Neutrophil (primary cell): Measurements from ENCODE around the gene MCOLN2.

Experiments used
- H3K27ac ChIP-seq: fragments of 200-600 bp; sonication (generic); 2 replicates; pipeline ENCODE4 v1.5.1; 2016; ENCODE audit warnings: mild to moderate bottlenecking, moderate library complexity
- H3K27me3 ChIP-seq: fragments of 200-600 bp; sonication (generic); 2 replicates; pipeline ENCODE4 v1.6.0; 2016; ENCODE audit warnings: mild to moderate bottlenecking
- H3K36me3 ChIP-seq: fragments of 200-600 bp; sonication (generic); 2 replicates; pipeline ENCODE4 v1.5.1; 2017
- H3K4me1 ChIP-seq, 2 experiments: fragments of 200-600 bp in 1 of 2; sonication (generic) in 1 of 2; 1 replicate in 1 of 2; 2 replicates in 1 of 2; pipeline versions ENCODE4 v1.5.1 to v1.6.1; 2013 to 2016; ENCODE audit warnings: low read depth in 1 of 2, low read length in 1 of 2, mild to moderate bottlenecking in 1 of 2, moderate library complexity in 1 of 2; ENCODE audit not compliant: control insufficient read depth in 1 of 2, insufficient read depth in 1 of 2
- H3K4me3 ChIP-seq, 2 experiments: fragments of 200-600 bp in 1 of 2; sonication (generic) in 1 of 2; 1 replicate in 1 of 2; 2 replicates in 1 of 2; pipeline ENCODE4 v1.5.1; 2013 to 2016; ENCODE audit warnings: low read depth in 1 of 2, low read length in 1 of 2, mild to moderate bottlenecking in 1 of 2, moderate library complexity in 1 of 2
- H3K9me3 ChIP-seq: fragments of 200-600 bp; sonication (generic); 2 replicates; pipeline ENCODE4 v1.5.1; 2016
- CTCF ChIP-seq: fragments of 200-600 bp; sonication (generic); IDR thresholded peaks from 2 replicates; pipeline ENCODE4 v1.5.1; 2016; ENCODE audit warnings: antibody characterized with exemption

Gene MCOLN2

GRCh38 chr1:84920159-84920558, 76.8 kb downstream of the MCOLN2 start:
- TF ChIP-seq CTCF, result no peak
- H3K4me1 ChIP-seq, result no peaks in the 10 kb centered on the region
- H3K36me3 ChIP-seq, result no peaks in the 10 kb centered on the region
- H3K27me3 ChIP-seq, result no peaks in the 10 kb centered on the region
- H3K27ac ChIP-seq, result no peak overlapping the region
- no peaks in the 10 kb centered on the region for H3K9me3 ChIP-seq
- H3K4me3 ChIP-seq, result no peak overlapping the region

GRCh38 chr1:84919461-84919970, 77.4 kb downstream of the MCOLN2 start:
- Histone ChIP-seq H3K36me3 (no peaks in the 10 kb centered on the region), H3K9me3 (no peaks in the 10 kb centered on the region), H3K27ac (no peak overlapping the region), H3K4me3 (no peak overlapping the region), H3K4me1 (no peaks in the 10 kb centered on the region), H3K27me3 (no peaks in the 10 kb centered on the region)
- no peak for TF ChIP-seq CTCF

- no peaks in the 10 kb centered on the region for H3K27me3 ChIP-seq
- no peaks in the 10 kb centered on the region for H3K36me3 ChIP-seq
- H3K4me1 ChIP-seq, result no peaks in the 10 kb centered on the region
- H3K9me3 ChIP-seq, result no peaks in the 10 kb centered on the region
- H3K27ac ChIP-seq, result no peak overlapping the region
- TF ChIP-seq CTCF, result no peak
- no peak overlapping the region for H3K4me3 ChIP-seq
Measured at GRCh38 chr1:84918726-84919336, 78.1 kb downstream of the MCOLN2 start.

DNA sequence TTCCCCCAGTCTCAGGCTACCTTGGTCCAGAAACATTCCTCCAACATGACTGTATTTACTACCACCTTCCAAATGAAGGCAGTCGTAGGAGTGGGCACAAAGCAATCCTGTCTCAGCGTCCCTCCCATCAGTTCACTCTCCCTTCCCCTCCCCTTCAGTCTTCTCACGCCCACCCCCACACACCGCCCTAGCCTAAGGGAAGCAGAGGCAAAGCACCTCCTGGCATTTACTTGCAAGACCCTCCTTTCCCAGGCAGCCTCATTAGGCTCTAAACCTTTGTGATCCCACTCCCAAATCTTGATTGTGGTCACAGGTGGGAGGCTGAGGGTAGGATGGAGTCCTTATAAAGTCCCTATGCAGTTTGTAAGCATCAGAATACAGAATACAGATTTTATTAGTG, 80.0 kb downstream of the MCOLN2 start:
- no peaks in the 10 kb centered on the region for H3K27me3 ChIP-seq
- H3K9me3 ChIP-seq, result no peaks in the 10 kb centered on the region
- H3K36me3 ChIP-seq, result no peaks in the 10 kb centered on the region
- no peak for TF ChIP-seq CTCF
- H3K4me1 ChIP-seq, result peaks cover 0 to 12% of the 10 kb centered on the region in 2 experiments
- H3K4me3 ChIP-seq, result no peak overlapping the region
- no peak overlapping the region for H3K27ac ChIP-seq

DNA sequence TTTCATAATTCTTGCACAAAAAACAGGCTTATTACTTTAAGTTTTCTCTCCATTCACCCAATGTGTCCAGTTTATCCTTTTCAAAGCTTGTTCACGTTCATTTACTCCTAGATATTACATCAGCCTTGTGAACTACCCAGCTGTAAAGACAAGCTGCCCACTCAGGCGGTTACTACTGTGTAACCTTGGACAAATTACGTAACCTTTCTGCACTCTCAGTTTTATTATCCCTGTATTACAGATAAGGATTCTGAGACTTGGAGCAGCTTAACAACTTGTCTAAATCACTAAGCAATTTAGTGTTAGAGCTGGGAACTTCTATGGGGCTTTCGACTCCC, 83.4 kb downstream of the MCOLN2 start:
- Histone ChIP-seq H3K4me1 (peaks cover 0 to 12% of the 10 kb centered on the region in 2 experiments), H3K4me3 (no peak overlapping the region), H3K27me3 (no peaks in the 10 kb centered on the region), H3K27ac (no peak overlapping the region), H3K36me3 (no peaks in the 10 kb centered on the region), H3K9me3 (no peaks in the 10 kb centered on the region)
- no peak for TF ChIP-seq CTCF
